K562 (cell line): ENCODE measurements around the gene AANAT. TPM values are rescaled to one million over a fixed set of nuclear protein-coding genes. Genes with fewer than 3 reads are reported as not detected.

Experiments
- ATAC-seq: fragments of 200-7000 bp; cut with Tn5 transposase; 3 replicates; pipeline ENCODE4 v1.9.1; 2020; ENCODE audit warnings: moderate library complexity
- BruUV-seq: library from RNA; stranded (reverse); fragments of 400-500 nt; replicated peaks from 2 replicates; lab custom pipeline; 2021; lab: Mats Ljungman, UMichigan
- CTCF ChIA-PET: fragments of 300-600 bp; formaldehyde crosslinking; extraction: SDS; loops from one replicate; lab custom pipeline; 2021; ENCODE audit warnings: low intra/inter-chr PET ratio; lab: Yijun Ruan, JAX
- POLR2A ChIA-PET: fragments of 300-600, 350-650 bp; sonication (Branson Sonifier 250); formaldehyde crosslinking; extraction: SDS; loops from one replicate; lab custom pipeline; 2021; ENCODE audit warnings: antibody characterized with exemption, inconsistent platforms; lab: Yijun Ruan, JAX
- DNase-seq, 4 experiments: peaks; one replicate each; pipeline versions ENCODE4 v3.0.0 to v3.0.0-alpha.2; 2011 to 2018; ENCODE audit warnings: low spot score in 3 of 4, mixed read lengths in 3 of 4; ENCODE audit errors: extremely low read depth in 1 of 4
- FAIRE-seq: peaks from 2 replicates; lab custom pipeline; 2011; peaks lifted over from hg19 to GRCh38; lab: Jason Lieb, UNC
- H2AFZ ChIP-seq: 2 replicates; pipeline ENCODE4 v1.6.0; 2011; ENCODE audit warnings: low read depth, low read length, control low read depth, inconsistent platforms
- H3K27ac ChIP-seq: fragments of 200-600 bp; 3 replicates; pipeline ENCODE4 v1.8.0; 2011; ENCODE audit warnings: low read depth, mild to moderate bottlenecking, control low read depth, inconsistent platforms, low read length, moderate library complexity, mixed read lengths; ENCODE audit errors: extremely low read depth
- H3K27me3 ChIP-seq, 2 experiments: fragments of 300-600 bp in 1 of 2; 2 replicates in 1 of 2; 3 replicates in 1 of 2; pipeline versions ENCODE4 v1.6.0 to v1.8.0; 2011; ENCODE audit warnings: inconsistent platforms in 2 of 2, low read length in 2 of 2, mild to moderate bottlenecking in 1 of 2, mixed read lengths in 1 of 2, moderate library complexity in 1 of 2; ENCODE audit not compliant: control insufficient read depth in 2 of 2, insufficient read depth in 2 of 2
- H3K36me3 ChIP-seq: fragments of 300-600 bp; 3 replicates; pipeline ENCODE4 v1.8.0; 2011; ENCODE audit warnings: mild to moderate bottlenecking, low read length, inconsistent platforms; ENCODE audit not compliant: control insufficient read depth, insufficient read depth
- H3K4me1 ChIP-seq, 2 experiments: fragments of 200-600 bp in 1 of 2; replicated peaks in 1 of 2; 2 replicates in 1 of 2; 3 replicates in 1 of 2; pipeline versions ENCODE4 v1.5.1 to v1.8.0; 2011; ENCODE audit warnings: inconsistent platforms in 2 of 2, low read length in 2 of 2, mild to moderate bottlenecking in 1 of 2, mixed read lengths in 1 of 2, moderate library complexity in 1 of 2; ENCODE audit not compliant: control insufficient read depth in 2 of 2, insufficient read depth in 2 of 2
- H3K4me2 ChIP-seq: 2 replicates; pipeline ENCODE4 v1.6.1; 2011; ENCODE audit warnings: low read length, control low read depth, inconsistent platforms, mixed read lengths; ENCODE audit not compliant: insufficient read depth
- H3K4me3 ChIP-seq: fragments of 200-600 bp; sonication (generic), shearing (Covaris generic); 2 replicates; pipeline ENCODE4 v1.5.1; 2016; ENCODE audit warnings: control low read depth, inconsistent platforms
- H3K79me2 ChIP-seq: fragments of 200-600 bp; 3 replicates; pipeline ENCODE4 v1.8.0; 2011; ENCODE audit warnings: low read length, inconsistent platforms; ENCODE audit not compliant: control insufficient read depth, insufficient read depth
- H3K9ac ChIP-seq, 2 experiments: 2 replicates each; pipeline versions ENCODE4 v1.6.0 to v1.6.1; 2011; ENCODE audit warnings: low read depth in 2 of 2, low read length in 2 of 2, control low read depth in 1 of 2, inconsistent platforms in 1 of 2, mild to moderate bottlenecking in 1 of 2, mixed read lengths in 1 of 2; ENCODE audit not compliant: insufficient read depth in 1 of 2
- H3K9me1 ChIP-seq: one replicate; pipeline ENCODE4 v1.6.0; 2011; ENCODE audit warnings: inconsistent platforms, mild to moderate bottlenecking, low read length, moderate library complexity; ENCODE audit not compliant: control insufficient read depth, insufficient read depth
- H3K9me3 ChIP-seq: replicated peaks from 2 replicates; pipeline ENCODE4 v1.5.1; 2011; ENCODE audit warnings: low read depth, low read length, inconsistent platforms; ENCODE audit not compliant: control insufficient read depth, insufficient read depth
- H4K20me1 ChIP-seq: replicated peaks from 2 replicates; pipeline ENCODE4 v1.6.1; 2011; ENCODE audit warnings: low read length, inconsistent platforms, mixed read lengths; ENCODE audit not compliant: control insufficient read depth, insufficient read depth
- EHMT2 ChIP-seq: fragments of 450-650 bp; IDR thresholded peaks from 2 replicates; pipeline ENCODE4 v1.6.1; 2018; ENCODE audit warnings: antibody characterized with exemption
- ETV5 ChIP-seq: sonication (generic); formaldehyde crosslinking; IDR thresholded peaks from 2 replicates; pipeline ENCODE4 v1.4.0; 2020; ENCODE audit warnings: low read depth, mild to moderate bottlenecking, missing genetic modification reagents
- L3MBTL2 ChIP-seq: fragments of 450-650 bp; IDR thresholded peaks from 2 replicates; pipeline ENCODE4 v1.6.1; 2016; ENCODE audit warnings: mild to moderate bottlenecking, moderate library complexity
- NFIX ChIP-seq: fragments of 250-450 bp; sonication (Bioruptor Pico); IDR thresholded peaks from 2 replicates; pipeline ENCODE4 v1.4.0; 2020; ENCODE audit warnings: low read depth, mild to moderate bottlenecking, moderate library complexity
- PATZ1 ChIP-seq: fragments of 250-450 bp; sonication (Bioruptor Pico); IDR thresholded peaks from 2 replicates; pipeline ENCODE4 v1.5.0; 2020; ENCODE audit warnings: mild to moderate bottlenecking, borderline replicate concordance
- PCBP1 ChIP-seq: fragments of 200-400 bp; formaldehyde crosslinking; IDR thresholded peaks from 2 replicates; pipeline ENCODE4 v1.6.1; 2018; ENCODE audit warnings: mild to moderate bottlenecking, low read depth, low read length; ENCODE audit not compliant: poor library complexity, severe bottlenecking
- POLR2G ChIP-seq: fragments of 200-400 bp; formaldehyde crosslinking; IDR thresholded peaks from 2 replicates; pipeline ENCODE4 v1.6.1; 2017; ENCODE audit warnings: low read depth, mild to moderate bottlenecking, antibody characterized with exemption, low read length, moderate library complexity
- RAD51 ChIP-seq: fragments of 450-650 bp; IDR thresholded peaks from 2 replicates; pipeline ENCODE4 v1.7.1; 2016; ENCODE audit warnings: low read depth, mild to moderate bottlenecking, borderline replicate concordance
- TOE1 ChIP-seq, 2 experiments: fragments of 450-650 bp in 1 of 2; sonication (generic) in 1 of 2; formaldehyde crosslinking in 1 of 2; IDR thresholded peaks; 2 replicates each; pipeline versions ENCODE4 v1.7.1 to v1.8.0; 2016 to 2022; ENCODE audit warnings: borderline replicate concordance in 2 of 2, mild to moderate bottlenecking in 2 of 2, antibody characterized with exemption in 1 of 2, inconsistent platforms in 1 of 2, low read depth in 1 of 2, missing genetic modification reagents in 1 of 2, moderate library complexity in 1 of 2
- USF1 ChIP-seq: sonication (generic); formaldehyde crosslinking; IDR thresholded peaks from 2 replicates; pipeline ENCODE4 v1.9.0; 2022; ENCODE audit warnings: mild to moderate bottlenecking, missing genetic modification reagents
- USF2 ChIP-seq: sonication (generic); formaldehyde crosslinking; IDR thresholded peaks from 2 replicates; pipeline ENCODE4 v1.5.0; 2020; ENCODE audit warnings: missing genetic modification reagents
- WGBS: fragments of 100-300 bp; shearing (Covaris generic); methylation state at CpG from one replicate; pipeline ENCODE4 v1.1.6; 2016; ENCODE audit warnings: low coverage, mixed read lengths; ENCODE audit not compliant: insufficient coverage; ENCODE audit errors: missing lambda C conversion rate; 5-methylcytosine and 5-hydroxymethylcytosine counted together
- in situ Hi-C: fragments of 300-500 bp; cut with MboI; formaldehyde crosslinking; loops from 4 replicates; pipeline ENCODE4 v1.15.0; 2018; ENCODE audit warnings: inconsistent platforms, mixed read lengths
- intact Hi-C: fragments of 100-400 bp; cut with micrococcal nuclease; formaldehyde crosslinking; loops from 2 replicates; pipeline ENCODE4 v1.14.2; 2022
- polyA plus RNA-seq, 8 experiments: library from polyadenylated mRNA; depleted of rRNA in 4 of 8; stranded (reverse) in 5 of 8; unstranded in 3 of 8; fragments of >200 nt; fragmentation: Nextera tagmentation in 2 of 8; fragmentation: Illumina TruSeq in 1 of 8; extraction: Ambion mirVana in 2 of 8; extraction: Trizol in 1 of 8; gene quantifications; 2 replicates each; pipeline versions ENCODE4 v1.2.1 to v1.2.3, GENCODE V29; 2011 to 2014; ENCODE audit warnings: inconsistent platforms in 1 of 8, missing spikeins in 1 of 8
- total RNA-seq, 7 experiments: library from RNA; depleted of rRNA in 6 of 7; stranded (reverse); fragments of >200 nt in 6 of 7; fragmentation: Illumina TruSeq in 2 of 7; extraction: Trizol in 2 of 7; gene quantifications; 2 replicates each; pipeline versions ENCODE4 v1.2.1 to v1.2.3, GENCODE V29; 2011 to 2021; ENCODE audit warnings: low replicate concordance in 1 of 7

Gene AANAT
- total and polyA plus RNA-seq, 9 of the 15 experiments (the other 6 are each of a cell fraction or from before 2014, with no cell fraction given): not detected

- 39% methylated on average over 5 of the region's 6 CpGs for WGBS
- Histone ChIP-seq H2AFZ (peak overlapping the region; percentile 71), H3K4me3 (no peak overlapping the region), H4K20me1 (no peaks in the 10 kb centered on the region), H3K9me3 (no peaks in the 10 kb centered on the region), H3K79me2 (no peaks in the 10 kb centered on the region), H3K4me2 (no peak overlapping the region), H3K27me3 (no peaks in the 10 kb centered on the region), H3K27ac (no peak overlapping the region), H3K9me1 (no peaks in the 10 kb centered on the region), H3K36me3 (no peaks in the 10 kb centered on the region), H3K4me1 (peaks cover 15 to 18% of the 10 kb centered on the region in 2 experiments; a peak in 4 of 5 replicates), H3K9ac (peak overlapping the region in 1 of 2 experiments; percentile 59; a peak in 1 of 4 replicates)
- FAIRE-seq (peak; percentile 51), DNase-seq (no peak), ATAC-seq (peak; percentile 18; the same call in 1 of the 3 replicates)
- POLR2A ChIA-PET: interaction anchor here (0.8 to 1.1 kb wide), 2 partner anchors 40 to 105 kb away, joined by 3 read pairs; no protein-coding TSS in a partner anchor
- no TSS peak for BruUV-seq
- intact Hi-C loops (no loop called here), in situ Hi-C loops (no loop called here)
- CTCF ChIA-PET: no interaction called here
- no peak for TF ChIP-seq NFIX (CRISPR knock-in tag)
- TF ChIP-seq PATZ1 (CRISPR knock-in tag): no peak
- no peak for TF ChIP-seq POLR2G
- TF ChIP-seq L3MBTL2: peak; percentile 9; the same call in 1 of the 2 replicates
- TF ChIP-seq RAD51: peak; percentile 77
- TF ChIP-seq EHMT2: no peak
- peak; percentile 76 for TF ChIP-seq USF1
- no peak for TF ChIP-seq ETV5 (CRISPR knock-in tag)
- no peak for TF ChIP-seq PCBP1
- TF ChIP-seq USF2 (CRISPR knock-in tag): peak; percentile 75
- TF ChIP-seq TOE1 (IDR thresholded peaks at IDR 0.05; ENCODE audit: borderline replicate concordance): peak; percentile 34; the same call in 1 of the 2 replicates
- TF ChIP-seq TOE1 (CRISPR knock-in tag; IDR thresholded peaks at IDR 0.05; ENCODE audit: borderline replicate concordance, low read depth): no peak
These were observed 45.9 kb downstream of the AANAT start for GRCh38 chr17:76513306-76513692.
